Retinal pigment epithelial cell (primary cell): ENCODE data around the gene VPS16.

Experiments
- DNase-seq: peaks from one replicate; pipeline ENCODE4 v3.0.0-alpha.2; 2010; ENCODE audit warnings: low read depth
- H3K4me3 ChIP-seq: 2 replicates; pipeline ENCODE4 v1.5.1; 2011; ENCODE audit warnings: mild to moderate bottlenecking, low read length, control low read depth, moderate library complexity
- TF ChIP-seq, protein P1 (sequence below): conservative IDR thresholded peaks from 2 replicates; pipeline ENCODE4 v1.5.1; 2011; ENCODE audit warnings: low read depth, low read length, control low read depth, inconsistent platforms

VPS16 gene

DNA sequence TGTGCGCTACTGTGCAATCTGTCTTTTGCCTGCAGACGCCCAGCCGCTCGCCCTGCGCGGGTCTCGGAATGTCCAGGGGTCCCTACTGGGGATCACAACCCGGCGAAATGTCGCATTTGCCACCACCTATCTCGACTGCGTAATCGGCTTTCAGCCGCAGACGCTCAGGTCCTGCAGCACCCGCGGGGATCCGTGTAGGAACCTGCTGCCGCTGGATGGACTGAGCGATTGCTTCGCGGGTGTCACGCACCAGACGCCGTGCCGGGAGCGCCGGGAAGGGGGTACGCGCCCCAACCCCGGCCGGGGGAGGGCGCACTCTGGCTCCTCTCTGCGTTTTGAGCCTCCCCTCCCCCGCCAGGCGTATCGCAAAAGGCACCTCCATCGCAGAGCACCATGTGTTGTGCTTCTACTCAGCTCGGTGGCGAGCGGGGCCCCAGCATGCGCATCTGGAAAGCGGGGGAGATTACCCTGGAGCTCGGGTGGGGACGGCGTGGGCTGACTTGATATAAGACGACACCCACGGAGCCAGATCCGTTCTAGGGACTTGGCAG, 32.0 kb downstream of the VPS16 start:
- TF ChIP-seq, protein P1, sequence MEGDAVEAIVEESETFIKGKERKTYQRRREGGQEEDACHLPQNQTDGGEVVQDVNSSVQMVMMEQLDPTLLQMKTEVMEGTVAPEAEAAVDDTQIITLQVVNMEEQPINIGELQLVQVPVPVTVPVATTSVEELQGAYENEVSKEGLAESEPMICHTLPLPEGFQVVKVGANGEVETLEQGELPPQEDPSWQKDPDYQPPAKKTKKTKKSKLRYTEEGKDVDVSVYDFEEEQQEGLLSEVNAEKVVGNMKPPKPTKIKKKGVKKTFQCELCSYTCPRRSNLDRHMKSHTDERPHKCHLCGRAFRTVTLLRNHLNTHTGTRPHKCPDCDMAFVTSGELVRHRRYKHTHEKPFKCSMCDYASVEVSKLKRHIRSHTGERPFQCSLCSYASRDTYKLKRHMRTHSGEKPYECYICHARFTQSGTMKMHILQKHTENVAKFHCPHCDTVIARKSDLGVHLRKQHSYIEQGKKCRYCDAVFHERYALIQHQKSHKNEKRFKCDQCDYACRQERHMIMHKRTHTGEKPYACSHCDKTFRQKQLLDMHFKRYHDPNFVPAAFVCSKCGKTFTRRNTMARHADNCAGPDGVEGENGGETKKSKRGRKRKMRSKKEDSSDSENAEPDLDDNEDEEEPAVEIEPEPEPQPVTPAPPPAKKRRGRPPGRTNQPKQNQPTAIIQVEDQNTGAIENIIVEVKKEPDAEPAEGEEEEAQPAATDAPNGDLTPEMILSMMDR: peak; percentile 42
- H3K4me3 ChIP-seq: peak overlapping the region; percentile 67
- DNase-seq: peak; percentile 9

DNA sequence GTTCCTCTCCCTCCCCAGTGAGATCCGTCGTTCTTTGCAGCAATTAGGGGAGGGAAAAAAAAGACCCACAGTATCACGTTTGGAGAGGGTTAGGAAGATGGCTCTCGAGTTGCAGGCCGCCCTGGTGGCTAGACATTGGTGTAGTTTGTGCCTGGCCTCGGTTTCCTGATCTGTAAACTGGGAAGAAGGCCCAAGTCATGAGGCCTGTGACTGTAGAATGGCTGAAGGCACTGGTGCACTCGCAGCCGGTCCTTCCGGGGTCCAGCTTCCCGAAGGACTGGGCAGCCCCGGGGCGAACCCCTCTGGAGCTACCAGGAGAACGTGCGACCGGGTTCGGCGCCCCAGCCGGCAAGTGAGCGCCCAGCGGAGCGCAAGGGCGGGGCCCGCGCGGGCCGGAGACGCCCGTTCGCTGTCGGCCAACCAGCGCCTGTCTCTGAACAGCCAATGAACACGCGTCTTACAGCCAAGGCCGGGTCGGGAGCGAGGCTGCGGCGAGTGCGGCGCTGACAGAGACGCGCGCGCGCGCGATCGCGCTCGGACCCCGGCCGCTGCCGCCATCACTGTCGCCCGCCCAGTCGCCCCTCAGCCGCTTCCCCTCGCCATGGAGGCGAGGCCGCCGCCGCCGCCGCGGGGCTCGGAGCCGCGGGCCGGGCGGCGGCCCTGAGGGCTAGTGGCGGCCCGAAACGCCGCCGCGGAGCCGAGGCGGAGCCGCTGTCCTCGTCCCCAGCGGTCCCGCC, 32.6 kb downstream of the VPS16 start, which contains the start of gene PTPRA:
Gene PTPRA, plus strand, starts transcription at position 472 of the 737 bp plus-strand sequence. CDS start 90,797 bp downstream, outside the sequence.
- peak within 1 kb of the TSS; percentile 91 for H3K4me3 ChIP-seq
- TF ChIP-seq, protein P1: no peak
- peak; percentile 42 for DNase-seq

DNA sequence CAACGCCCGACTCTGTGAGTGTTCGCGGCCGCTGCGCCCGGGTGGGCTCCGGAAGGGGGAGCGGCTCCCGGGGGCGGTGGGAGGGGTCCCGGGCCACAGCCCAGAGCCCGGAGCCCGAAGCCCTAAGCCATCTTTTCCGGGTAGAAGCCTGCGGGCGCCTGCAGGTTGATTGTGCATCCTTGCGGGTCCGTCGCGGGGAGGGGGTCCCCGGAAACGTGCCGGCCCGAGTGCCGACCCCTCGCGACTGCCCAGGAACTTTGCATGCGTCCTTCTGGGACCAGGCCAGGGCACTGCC, 33.1 kb downstream of the VPS16 start:
- TF ChIP-seq, protein P1: no peak
- DNase-seq: no peak

DNA sequence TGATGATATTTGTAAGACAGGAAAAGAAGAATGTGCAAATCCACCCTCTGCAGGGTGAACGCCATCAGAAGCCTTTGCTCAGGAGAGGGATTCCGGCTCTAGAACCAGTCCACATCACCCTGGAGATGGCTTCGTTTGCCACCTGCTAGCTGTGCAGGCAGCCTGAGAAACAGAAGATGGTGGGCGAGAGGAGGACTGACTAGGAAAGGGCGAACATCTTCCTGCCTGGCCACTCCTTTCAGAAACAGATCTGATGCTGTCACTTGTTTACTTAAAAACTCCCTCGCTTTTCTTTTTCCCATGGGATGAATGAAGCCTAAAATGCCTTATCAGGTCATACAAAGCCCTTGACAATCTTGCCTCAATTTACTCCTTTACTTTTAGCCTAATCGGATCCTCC, 33.9 kb downstream of the VPS16 start:
- H3K4me3 ChIP-seq: peak overlapping the region; percentile 91
- TF ChIP-seq, protein P1: no peak
- no peak for DNase-seq

More for the DNA sequence above, 33.1 kb downstream of the VPS16 start:
- H3K4me3 ChIP-seq: peak overlapping the region; percentile 91

DNA sequence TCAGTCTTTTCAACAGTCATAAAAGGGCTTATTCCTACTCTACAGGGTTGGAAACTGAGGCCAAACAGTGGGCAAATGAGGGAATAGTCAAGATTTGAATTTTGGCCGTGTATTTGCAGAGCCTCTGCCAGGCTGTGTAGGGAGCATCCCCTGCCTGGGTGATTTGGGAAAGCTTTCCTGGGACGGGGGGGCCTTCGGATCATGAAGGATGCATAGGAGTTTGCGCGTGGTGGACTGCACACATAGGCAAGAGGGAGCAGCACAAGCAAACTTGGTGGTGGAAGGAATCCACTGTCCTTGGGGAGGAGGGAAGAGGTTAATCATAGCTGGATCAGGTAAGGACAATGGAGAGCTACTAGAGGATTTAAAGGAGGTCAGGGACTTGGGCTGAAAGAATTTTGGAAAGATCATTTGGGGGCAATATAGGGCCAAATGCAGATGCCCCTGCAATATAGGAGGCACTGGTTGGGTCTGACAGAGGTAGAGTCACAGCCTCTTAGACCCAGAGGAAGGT, 35.2 kb downstream of the VPS16 start:
- DNase-seq: no peak
- TF ChIP-seq, protein P1: no peak
- H3K4me3 ChIP-seq: no peak overlapping the region

DNA sequence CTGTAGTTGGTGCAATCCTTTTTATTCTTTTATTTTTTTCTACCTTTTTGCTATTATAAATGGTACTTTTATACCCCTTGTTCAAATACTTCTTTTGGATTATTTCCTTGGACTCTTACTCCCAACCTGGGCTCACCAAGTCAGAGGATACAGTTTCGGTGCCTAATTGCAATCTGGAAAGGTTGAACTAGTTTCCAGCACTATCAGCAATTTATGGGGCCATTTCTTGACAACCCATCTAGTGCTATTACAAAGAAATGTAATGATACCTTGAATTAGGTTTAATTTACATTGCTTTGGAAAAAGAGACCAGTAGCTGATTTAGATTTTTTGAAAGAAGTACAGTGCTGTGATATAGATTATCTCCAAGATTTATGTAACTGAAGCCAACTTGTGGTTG, 38.0 kb downstream of the VPS16 start:
- DNase-seq: no peak
- H3K4me3 ChIP-seq: no peak overlapping the region
- TF ChIP-seq, protein P1: no peak

DNA sequence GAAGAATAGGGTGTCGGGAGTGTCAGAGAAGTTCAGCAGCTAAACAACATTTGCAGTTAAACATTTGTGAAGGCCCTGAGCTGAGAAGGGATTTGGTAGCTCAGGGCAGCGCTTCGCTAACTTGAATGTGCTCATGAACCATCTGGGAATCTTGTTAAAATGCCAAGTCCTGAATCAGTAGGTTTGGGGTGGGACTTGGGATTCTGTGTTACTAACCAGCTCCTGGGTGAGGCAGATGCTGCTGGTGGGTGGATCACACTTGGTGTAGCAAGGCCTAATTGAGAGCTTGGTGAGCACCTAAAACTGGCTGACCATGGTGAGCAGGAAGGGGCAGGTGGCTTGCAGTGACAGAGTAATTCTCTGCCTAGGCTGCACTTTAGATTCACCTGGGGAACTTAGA, 38.6 kb downstream of the VPS16 start:
- no peak overlapping the region for H3K4me3 ChIP-seq
- DNase-seq: no peak
- TF ChIP-seq, protein P1: no peak
